GM12873 (cell line): ENCODE measurements around the gene CTSE.

ENCODE experiments used
- TF ChIP-seq, protein P1 (sequence below): IDR thresholded peaks from 2 replicates; pipeline ENCODE4 v1.5.1; 2012; ENCODE audit warnings: low read depth, mild to moderate bottlenecking, moderate library complexity, low read length, control low read depth; ENCODE audit not compliant: insufficient read depth; ENCODE audit errors: missing control alignments

Gene CTSE

GRCh38 chr1:206011057-206011456 is 12.6 kb downstream of the CTSE start:
- TF ChIP-seq, protein P1, sequence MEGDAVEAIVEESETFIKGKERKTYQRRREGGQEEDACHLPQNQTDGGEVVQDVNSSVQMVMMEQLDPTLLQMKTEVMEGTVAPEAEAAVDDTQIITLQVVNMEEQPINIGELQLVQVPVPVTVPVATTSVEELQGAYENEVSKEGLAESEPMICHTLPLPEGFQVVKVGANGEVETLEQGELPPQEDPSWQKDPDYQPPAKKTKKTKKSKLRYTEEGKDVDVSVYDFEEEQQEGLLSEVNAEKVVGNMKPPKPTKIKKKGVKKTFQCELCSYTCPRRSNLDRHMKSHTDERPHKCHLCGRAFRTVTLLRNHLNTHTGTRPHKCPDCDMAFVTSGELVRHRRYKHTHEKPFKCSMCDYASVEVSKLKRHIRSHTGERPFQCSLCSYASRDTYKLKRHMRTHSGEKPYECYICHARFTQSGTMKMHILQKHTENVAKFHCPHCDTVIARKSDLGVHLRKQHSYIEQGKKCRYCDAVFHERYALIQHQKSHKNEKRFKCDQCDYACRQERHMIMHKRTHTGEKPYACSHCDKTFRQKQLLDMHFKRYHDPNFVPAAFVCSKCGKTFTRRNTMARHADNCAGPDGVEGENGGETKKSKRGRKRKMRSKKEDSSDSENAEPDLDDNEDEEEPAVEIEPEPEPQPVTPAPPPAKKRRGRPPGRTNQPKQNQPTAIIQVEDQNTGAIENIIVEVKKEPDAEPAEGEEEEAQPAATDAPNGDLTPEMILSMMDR: no peak

GRCh38 chr1:206010060-206010459 is 13.6 kb downstream of the CTSE start:
- TF ChIP-seq, protein P1: no peak

GRCh38 chr1:206006946-206007345 is 16.7 kb downstream of the CTSE start:
- TF ChIP-seq, protein P1: no peak

- TF ChIP-seq, protein P1: no peak
Observed at GRCh38 chr1:206005778-206006180, 17.9 kb downstream of the CTSE start.

- TF ChIP-seq, protein P1: no peak
Observed at GRCh38 chr1:206005234-206005633, 18.5 kb downstream of the CTSE start.

- TF ChIP-seq, protein P1: no peak
Observed at GRCh38 chr1:206004826-206005225, 18.9 kb downstream of the CTSE start.

DNA sequence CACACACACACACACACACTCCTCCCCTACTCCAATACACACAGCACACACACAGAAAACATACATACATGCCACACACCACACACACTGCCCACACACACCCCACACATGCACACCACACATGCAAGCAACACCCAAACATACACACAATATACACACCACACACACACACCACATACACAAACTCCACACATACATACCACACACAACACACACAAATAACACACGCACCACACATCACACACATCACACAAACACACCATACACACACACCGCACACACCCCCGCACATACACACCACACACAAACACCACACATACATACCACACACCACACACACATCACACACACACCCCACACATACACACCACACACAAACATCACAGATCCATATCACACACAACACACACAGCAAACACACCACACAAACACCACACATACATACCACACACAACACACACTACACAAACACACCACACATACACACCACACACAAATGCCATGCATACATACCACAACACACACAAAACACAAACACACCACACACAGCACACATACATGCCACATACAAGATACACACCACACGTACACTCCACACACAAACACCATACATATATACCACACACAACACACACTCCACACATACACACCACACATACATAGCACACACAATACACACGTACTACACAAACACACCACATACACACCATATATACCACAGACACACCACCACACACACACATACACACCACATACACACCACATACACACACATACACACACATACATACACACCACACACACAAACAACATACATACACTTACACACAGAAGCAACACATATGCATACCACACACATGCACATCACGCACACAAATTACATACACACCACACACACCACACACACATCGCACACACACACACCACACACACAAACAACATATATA is 19.6 kb downstream of the CTSE start:
- TF ChIP-seq, protein P1: no peak
